ENCODE data around the gene EIF2D. TPM values are rescaled to one million over a fixed set of nuclear protein-coding genes. Genes with fewer than 3 reads are reported as not detected.

EIF2D gene
- total and polyA plus RNA-seq, 2 of the 13 experiments (the other 11 are each of a cell fraction or from before 2014, with no cell fraction given): 45.1 to 64.9 TPM

DNA sequence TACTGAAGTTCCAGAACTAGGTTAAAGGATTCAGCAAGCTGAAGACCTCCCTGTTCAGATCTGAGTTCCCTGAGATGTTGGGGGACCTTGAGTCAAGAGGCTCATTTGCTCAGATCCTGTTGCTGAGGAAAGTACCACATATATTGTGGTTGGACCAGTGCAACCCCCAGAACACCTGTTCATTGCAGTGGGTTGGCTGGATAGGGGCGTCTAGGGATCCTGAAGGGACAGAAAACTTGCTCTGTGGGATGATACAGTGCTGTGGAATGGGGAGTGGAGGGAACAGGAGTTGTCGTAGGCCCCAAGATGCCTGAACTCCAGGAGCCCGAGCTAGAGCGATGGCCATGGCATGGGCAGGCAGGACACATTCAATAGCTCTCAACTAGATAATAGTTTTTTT, 47.9 kb upstream of the EIF2D start:
- WGBS (ENCODE audit: low lambda C conversion rate): 65% methylated on average over 4 of the region's 4 CpGs
- intact Hi-C loops (cut with micrococcal nuclease; ENCODE audit: unreplicated experiment): no loop called here
- TF ChIP-seq ZNF576 (CRISPR knock-in tag; IDR thresholded peaks at IDR 0.05) (no peak), RNF219 (CRISPR knock-in tag; IDR thresholded peaks at IDR 0.05) (no peak), BATF2 (CRISPR knock-in tag; IDR thresholded peaks at IDR 0.05) (no peak), ZNF780A (CRISPR knock-in tag; IDR thresholded peaks at IDR 0.05) (no peak), ELF1 (CRISPR knock-in tag; IDR thresholded peaks at IDR 0.05) (no peak), HNF4G (IDR thresholded peaks at IDR 0.05; ENCODE audit: borderline replicate concordance, low read depth, low read length) (no peak), HNF4G (CRISPR knock-in tag; IDR thresholded peaks at IDR 0.05; ENCODE audit: borderline replicate concordance, low read depth) (no peak), ARNTL (CRISPR knock-in tag; IDR thresholded peaks at IDR 0.05) (no peak), NFIC (IDR thresholded peaks at IDR 0.05; ENCODE audit: low read length) (no peak), ZNF367 (CRISPR knock-in tag; IDR thresholded peaks at IDR 0.05; ENCODE audit: borderline replicate concordance) (no peak), MXI1 (IDR thresholded peaks at IDR 0.05; ENCODE audit: borderline replicate concordance, low read depth, low read length) (no peak), ZNF24 (IDR thresholded peaks at IDR 0.05) (no peak), ZBTB33 (CRISPR knock-in tag; IDR thresholded peaks at IDR 0.05) (no peak), ZNF451 (CRISPR knock-in tag; IDR thresholded peaks at IDR 0.05) (no peak), ZNF83 (CRISPR knock-in tag; IDR thresholded peaks at IDR 0.05; ENCODE audit: borderline replicate concordance) (no peak), ZNF333 (CRISPR knock-in tag; IDR thresholded peaks at IDR 0.05; ENCODE audit: borderline replicate concordance) (no peak)
- TF ChIP-seq, protein P1, sequence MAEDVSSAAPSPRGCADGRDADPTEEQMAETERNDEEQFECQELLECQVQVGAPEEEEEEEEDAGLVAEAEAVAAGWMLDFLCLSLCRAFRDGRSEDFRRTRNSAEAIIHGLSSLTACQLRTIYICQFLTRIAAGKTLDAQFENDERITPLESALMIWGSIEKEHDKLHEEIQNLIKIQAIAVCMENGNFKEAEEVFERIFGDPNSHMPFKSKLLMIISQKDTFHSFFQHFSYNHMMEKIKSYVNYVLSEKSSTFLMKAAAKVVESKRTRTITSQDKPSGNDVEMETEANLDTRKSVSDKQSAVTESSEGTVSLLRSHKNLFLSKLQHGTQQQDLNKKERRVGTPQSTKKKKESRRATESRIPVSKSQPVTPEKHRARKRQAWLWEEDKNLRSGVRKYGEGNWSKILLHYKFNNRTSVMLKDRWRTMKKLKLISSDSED (CRISPR knock-in tag; IDR thresholded peaks at IDR 0.05): no peak
- TF ChIP-seq, protein P2, sequence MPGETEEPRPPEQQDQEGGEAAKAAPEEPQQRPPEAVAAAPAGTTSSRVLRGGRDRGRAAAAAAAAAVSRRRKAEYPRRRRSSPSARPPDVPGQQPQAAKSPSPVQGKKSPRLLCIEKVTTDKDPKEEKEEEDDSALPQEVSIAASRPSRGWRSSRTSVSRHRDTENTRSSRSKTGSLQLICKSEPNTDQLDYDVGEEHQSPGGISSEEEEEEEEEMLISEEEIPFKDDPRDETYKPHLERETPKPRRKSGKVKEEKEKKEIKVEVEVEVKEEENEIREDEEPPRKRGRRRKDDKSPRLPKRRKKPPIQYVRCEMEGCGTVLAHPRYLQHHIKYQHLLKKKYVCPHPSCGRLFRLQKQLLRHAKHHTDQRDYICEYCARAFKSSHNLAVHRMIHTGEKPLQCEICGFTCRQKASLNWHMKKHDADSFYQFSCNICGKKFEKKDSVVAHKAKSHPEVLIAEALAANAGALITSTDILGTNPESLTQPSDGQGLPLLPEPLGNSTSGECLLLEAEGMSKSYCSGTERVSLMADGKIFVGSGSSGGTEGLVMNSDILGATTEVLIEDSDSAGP (CRISPR knock-in tag; IDR thresholded peaks at IDR 0.05; ENCODE audit: borderline replicate concordance): no peak

More for the DNA sequence above, 47.9 kb upstream of the EIF2D start:
- BruUV-seq (replicated peaks): no TSS peak
- Histone ChIP-seq H3K27me3 (ENCODE audit: control insufficient read depth in 1 of 2, insufficient read depth in 2 of 2, low read length in 2 of 2) (peaks cover 2 to 31% of the 10 kb centered on the region in 2 experiments), H3K36me3 (replicated peaks in 1 of 2; ENCODE audit: control insufficient read depth in 1 of 2, insufficient read depth in 2 of 2, low read length in 2 of 2) (no peaks in the 10 kb centered on the region), H2AFZ (ENCODE audit: low read length) (no peak overlapping the region), H3K4me1 (ENCODE audit: insufficient read depth, low read length) (peaks cover 22% of the 10 kb centered on the region), H3K79me2 (ENCODE audit: insufficient read depth, low read length) (no peaks in the 10 kb centered on the region), H3K9ac (ENCODE audit: insufficient read depth, low read depth, low read length) (no peak overlapping the region), H4K20me1 (ENCODE audit: insufficient read depth, low read length) (no peaks in the 10 kb centered on the region), H3K4me3 (replicated peaks in 1 of 3; ENCODE audit: insufficient read depth in 1 of 3, low read depth in 2 of 3, low read length in 3 of 3) (no peak overlapping the region), H3K4me2 (ENCODE audit: low read depth, low read length) (no peak overlapping the region), H3K27ac (ENCODE audit: extremely low read length, insufficient read depth, low read length) (no peak overlapping the region), H3K9me3 (ENCODE audit: low read length) (no peaks in the 10 kb centered on the region)
- DNase-seq (ENCODE audit: low spot score) (no peak), ATAC-seq (no peak), FAIRE-seq (no peak)
- POLR2A ChIA-PET: no interaction called here
- in situ Hi-C loops (cut with HindIII; ENCODE audit: extremely low pct_ligation_motif_present, low pct_unique_long_range_greater_than_20kb): no loop called here
- CTCF ChIA-PET (ENCODE audit: low intra/inter-chr PET ratio, low total read pairs): no interaction called here
